Breast epithelium (tissue), 4 donors: Measurements from ENCODE around the gene DCAF17. TPM values are rescaled to one million over a fixed set of nuclear protein-coding genes. Genes with fewer than 3 reads are reported as not detected.

Source experiments
- DNase-seq, 2 donors: peaks; one replicate each; pipeline ENCODE4 v3.0.0-alpha.2; 2019; ENCODE audit warnings: low spot score in 2 of 2
- H3K27ac ChIP-seq, 2 donors: fragments of 200-600 bp; sonication (generic) in 1 of 2; one replicate each; pipeline ENCODE4 v1.5.1; 2016 to 2019; ENCODE audit warnings: mild to moderate bottlenecking in 1 of 2
- H3K27me3 ChIP-seq, 2 donors: fragments of 200-600 bp; sonication (generic) in 1 of 2; one replicate each; pipeline versions ENCODE4 v1.5.1 to v1.6.0; 2017 to 2019; ENCODE audit warnings: control low read depth in 1 of 2, mild to moderate bottlenecking in 1 of 2
- H3K36me3 ChIP-seq: fragments of 200-600 bp; one replicate; pipeline ENCODE4 v1.5.1; 2019
- H3K4me1 ChIP-seq, 2 donors: fragments of 200-600 bp; sonication (generic); one replicate each; pipeline ENCODE4 v1.5.1; 2016 to 2019; ENCODE audit warnings: control low read depth in 1 of 2
- H3K4me3 ChIP-seq, 3 donors: fragments of 200-600 bp; sonication (generic); 1 replicate in 2 of 3; 2 replicates in 1 of 3; pipeline ENCODE4 v1.5.1; 2016 to 2019; ENCODE audit warnings: mild to moderate bottlenecking in 3 of 3, moderate library complexity in 2 of 3
- H3K9me3 ChIP-seq, 2 donors: fragments of 200-600 bp; sonication (generic) in 1 of 2; one replicate each; pipeline ENCODE4 v1.5.1; 2016 to 2019; ENCODE audit warnings: control low read depth in 1 of 2
- POLR2A ChIP-seq: fragments of 450-650 bp; IDR thresholded peaks from one replicate; pipeline ENCODE4 v1.6.1; 2016; ENCODE audit warnings: antibody characterized with exemption, mild to moderate bottlenecking, moderate library complexity
- POLR2AphosphoS5 ChIP-seq, 3 donors: sonication (generic); formaldehyde crosslinking; IDR thresholded peaks; one replicate each; pipeline ENCODE4 v1.6.1; 2017; ENCODE audit warnings: antibody characterized with exemption in 3 of 3
- intact Hi-C: fragments of 100-400 bp; cut with DNase I; formaldehyde crosslinking; loops from one replicate; pipeline ENCODE4 v1.15.1; 2023; ENCODE audit warnings: low total_unique reads
- total RNA-seq, 3 donors: library from RNA; depleted of rRNA; stranded (reverse); fragments of >200 nt; gene quantifications; one replicate each; pipeline ENCODE4 v1.1.0, GENCODE V29; 2016
- TF ChIP-seq, protein P1 (sequence below), 3 donors: fragments of 450-650 bp; IDR thresholded peaks; one replicate each; pipeline ENCODE4 v1.5.1; 2016 to 2017; ENCODE audit warnings: antibody characterized with exemption in 3 of 3, mild to moderate bottlenecking in 3 of 3, moderate library complexity in 3 of 3

DCAF17 gene
- total RNA-seq, 3 donors from 2014 or later, result 13.3 to 30.6 (median 24.6) TPM

DNA sequence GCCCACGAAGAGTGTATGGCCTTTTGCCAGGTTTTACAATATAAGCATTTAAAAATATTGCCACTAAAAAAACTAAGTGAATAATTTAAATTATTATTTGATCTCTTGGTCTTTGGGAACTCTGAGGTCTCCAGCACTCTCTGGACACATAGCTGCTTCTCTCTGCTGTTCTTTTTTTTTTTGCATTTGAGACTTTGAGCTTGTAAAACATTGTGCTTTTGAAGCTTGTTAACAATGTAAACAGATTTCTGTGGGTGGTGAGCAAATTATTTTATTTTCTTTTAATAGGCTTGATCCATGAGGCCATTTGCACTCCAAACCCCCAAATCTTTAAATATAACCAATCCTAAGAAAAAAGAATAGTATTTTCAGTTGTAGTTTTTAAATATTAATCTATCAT lies 42.0 kb downstream of the DCAF17 start:
- intact Hi-C loops, result no loop called here
- TF ChIP-seq, protein P1, sequence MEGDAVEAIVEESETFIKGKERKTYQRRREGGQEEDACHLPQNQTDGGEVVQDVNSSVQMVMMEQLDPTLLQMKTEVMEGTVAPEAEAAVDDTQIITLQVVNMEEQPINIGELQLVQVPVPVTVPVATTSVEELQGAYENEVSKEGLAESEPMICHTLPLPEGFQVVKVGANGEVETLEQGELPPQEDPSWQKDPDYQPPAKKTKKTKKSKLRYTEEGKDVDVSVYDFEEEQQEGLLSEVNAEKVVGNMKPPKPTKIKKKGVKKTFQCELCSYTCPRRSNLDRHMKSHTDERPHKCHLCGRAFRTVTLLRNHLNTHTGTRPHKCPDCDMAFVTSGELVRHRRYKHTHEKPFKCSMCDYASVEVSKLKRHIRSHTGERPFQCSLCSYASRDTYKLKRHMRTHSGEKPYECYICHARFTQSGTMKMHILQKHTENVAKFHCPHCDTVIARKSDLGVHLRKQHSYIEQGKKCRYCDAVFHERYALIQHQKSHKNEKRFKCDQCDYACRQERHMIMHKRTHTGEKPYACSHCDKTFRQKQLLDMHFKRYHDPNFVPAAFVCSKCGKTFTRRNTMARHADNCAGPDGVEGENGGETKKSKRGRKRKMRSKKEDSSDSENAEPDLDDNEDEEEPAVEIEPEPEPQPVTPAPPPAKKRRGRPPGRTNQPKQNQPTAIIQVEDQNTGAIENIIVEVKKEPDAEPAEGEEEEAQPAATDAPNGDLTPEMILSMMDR (IDR thresholded peaks at IDR 0.05), result no peak
- TF ChIP-seq POLR2A, result no peak
- no peak for TF ChIP-seq POLR2AphosphoS5 (IDR thresholded peaks at IDR 0.05)
- Histone ChIP-seq H3K27ac (no peak overlapping the region), H3K4me3 (no peak overlapping the region), H3K27me3 (no peaks in the 10 kb centered on the region), H3K4me1 (no peaks in the 10 kb centered on the region), H3K9me3 (no peaks in the 10 kb centered on the region), H3K36me3 (no peaks in the 10 kb centered on the region)
- no peak for DNase-seq

DNA sequence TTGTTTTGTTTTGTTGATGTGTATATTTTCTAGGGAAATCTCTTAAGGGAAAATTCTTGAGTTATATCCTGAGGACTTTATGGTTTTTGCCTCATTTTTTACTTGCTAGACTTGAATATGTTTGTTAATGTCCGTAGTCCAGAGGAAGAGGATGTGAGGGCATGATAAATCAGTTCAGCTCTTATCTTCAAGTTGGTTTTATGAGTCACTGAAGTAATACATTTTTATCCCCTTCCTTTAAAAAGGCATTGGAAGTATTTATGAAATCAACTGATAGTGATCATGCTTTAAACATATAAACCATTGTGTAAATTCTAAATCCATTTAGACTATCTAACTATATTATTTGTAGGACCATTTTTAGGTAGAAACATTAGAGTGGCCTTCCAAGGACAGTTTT lies 44.3 kb downstream of the DCAF17 start:
- Histone ChIP-seq H3K4me3 (no peak overlapping the region), H3K4me1 (no peaks in the 10 kb centered on the region), H3K27me3 (no peaks in the 10 kb centered on the region), H3K27ac (no peak overlapping the region), H3K36me3 (no peaks in the 10 kb centered on the region), H3K9me3 (no peaks in the 10 kb centered on the region)
- intact Hi-C loops, result no loop called here
- no peak for TF ChIP-seq POLR2A
- TF ChIP-seq, protein P1 (IDR thresholded peaks at IDR 0.05), result no peak
- TF ChIP-seq POLR2AphosphoS5 (IDR thresholded peaks at IDR 0.05), result no peak
- no peak for DNase-seq

DNA sequence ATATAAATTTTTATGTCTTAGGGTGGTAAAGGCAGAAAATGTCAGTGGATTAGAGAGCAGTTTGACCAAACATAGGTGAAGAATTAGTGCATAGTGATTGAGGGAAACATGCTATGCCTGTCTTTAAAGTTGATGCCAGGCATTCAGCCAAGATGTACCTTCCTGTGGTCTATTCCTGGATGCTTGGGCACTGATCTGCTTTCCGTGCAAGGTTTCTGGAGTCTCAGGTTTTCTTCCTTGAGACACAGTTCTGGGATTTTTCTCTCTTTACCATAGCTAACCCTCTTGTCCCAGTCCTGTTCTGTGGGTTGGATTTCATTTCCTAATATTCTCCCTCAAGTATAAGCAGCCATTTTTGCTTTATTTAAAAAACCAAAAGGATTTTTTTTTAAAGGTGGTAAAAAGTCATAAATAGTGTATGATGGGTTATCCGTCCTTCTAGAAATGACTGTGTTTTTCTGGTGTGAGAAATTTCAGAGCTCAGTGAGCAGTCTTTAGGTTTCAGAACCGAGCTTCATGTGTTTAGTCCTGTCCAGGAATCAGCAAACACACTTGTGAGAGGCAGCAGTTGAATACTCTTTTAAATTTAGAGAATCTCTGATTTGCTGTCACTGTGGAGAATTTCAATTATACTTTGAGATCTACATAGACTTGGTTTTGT lies 45.3 kb downstream of the DCAF17 start:
- intact Hi-C loops, result no loop called here
- H3K36me3 ChIP-seq, result no peaks in the 10 kb centered on the region

DNA sequence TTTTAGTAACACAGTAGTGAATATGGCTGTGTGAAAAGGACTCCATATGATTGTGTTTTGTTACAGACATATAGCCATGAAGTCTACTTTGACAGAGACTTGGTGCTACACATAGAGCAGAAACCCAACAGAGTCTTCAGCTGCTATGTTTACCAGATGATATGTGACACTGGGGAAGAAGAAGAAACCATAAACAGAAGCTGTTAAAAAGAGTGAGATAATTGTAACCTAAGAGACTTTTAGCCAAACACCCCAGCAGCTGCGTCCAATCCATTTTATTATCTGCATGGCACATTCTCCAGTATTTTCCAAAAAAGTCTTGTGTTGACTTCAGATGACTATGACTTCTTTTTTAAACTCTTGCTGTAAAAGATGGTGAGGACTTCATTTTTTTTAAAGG lies 46.9 kb downstream of the DCAF17 start:
- no peak for DNase-seq
- H3K27ac ChIP-seq, result no peak overlapping the region

More for the DNA sequence above, 45.3 kb downstream of the DCAF17 start:
- H3K27me3 ChIP-seq, result no peaks in the 10 kb centered on the region
- H3K9me3 ChIP-seq, result no peaks in the 10 kb centered on the region
- no peak for TF ChIP-seq POLR2AphosphoS5 (IDR thresholded peaks at IDR 0.05)
- TF ChIP-seq, protein P1 (IDR thresholded peaks at IDR 0.05), result no peak
- no peak for TF ChIP-seq POLR2A
- no peak for DNase-seq
- H3K27ac ChIP-seq, result no peak overlapping the region
- H3K4me3 ChIP-seq, result no peak overlapping the region
- no peaks in the 10 kb centered on the region for H3K4me1 ChIP-seq

DNA sequence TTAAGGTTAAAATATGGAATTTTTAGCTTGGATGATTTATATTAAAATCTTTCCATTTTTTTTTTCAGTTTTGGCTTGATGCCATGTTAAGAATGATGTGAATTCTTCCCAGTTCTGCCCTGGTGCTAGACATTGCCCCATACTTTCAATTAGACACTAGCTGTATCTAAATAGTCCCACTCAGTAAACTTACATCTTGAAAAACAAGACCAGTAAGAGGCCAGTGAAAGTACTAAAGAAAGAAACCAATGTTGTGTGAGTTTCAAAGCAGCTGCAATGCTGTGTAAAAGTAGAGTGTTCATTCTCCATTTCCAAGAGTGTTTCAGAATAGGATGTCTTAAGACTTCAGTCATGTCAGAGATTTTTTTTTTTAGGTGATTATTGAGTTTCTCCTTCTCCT lies 48.3 kb downstream of the DCAF17 start:
- TF ChIP-seq POLR2A, result no peak
- no peak for TF ChIP-seq POLR2AphosphoS5 (IDR thresholded peaks at IDR 0.05)
- TF ChIP-seq, protein P1 (IDR thresholded peaks at IDR 0.05), result no peak
- DNase-seq, result no peak
- intact Hi-C loops, result no loop called here
- Histone ChIP-seq H3K4me3 (no peak overlapping the region), H3K27me3 (no peaks in the 10 kb centered on the region), H3K27ac (no peak overlapping the region), H3K36me3 (no peaks in the 10 kb centered on the region), H3K4me1 (no peaks in the 10 kb centered on the region), H3K9me3 (no peaks in the 10 kb centered on the region)

More for the DNA sequence above, 46.9 kb downstream of the DCAF17 start:
- Histone ChIP-seq H3K4me3 (no peak overlapping the region), H3K27me3 (no peaks in the 10 kb centered on the region), H3K9me3 (no peaks in the 10 kb centered on the region), H3K36me3 (no peaks in the 10 kb centered on the region), H3K4me1 (no peaks in the 10 kb centered on the region)
- intact Hi-C loops, result no loop called here
- TF ChIP-seq, protein P1 (IDR thresholded peaks at IDR 0.05), result no peak
